ENCODE results near the gene PATJ. TPM values are rescaled to one million over a fixed set of nuclear protein-coding genes. Genes with fewer than 3 reads are reported as not detected.

Gene PATJ
- total and polyA plus RNA-seq, 2 donors (not counting 3 experiments of a cell fraction or from before 2014, with no cell fraction given), result 1.1 to 3.0 TPM

DNA sequence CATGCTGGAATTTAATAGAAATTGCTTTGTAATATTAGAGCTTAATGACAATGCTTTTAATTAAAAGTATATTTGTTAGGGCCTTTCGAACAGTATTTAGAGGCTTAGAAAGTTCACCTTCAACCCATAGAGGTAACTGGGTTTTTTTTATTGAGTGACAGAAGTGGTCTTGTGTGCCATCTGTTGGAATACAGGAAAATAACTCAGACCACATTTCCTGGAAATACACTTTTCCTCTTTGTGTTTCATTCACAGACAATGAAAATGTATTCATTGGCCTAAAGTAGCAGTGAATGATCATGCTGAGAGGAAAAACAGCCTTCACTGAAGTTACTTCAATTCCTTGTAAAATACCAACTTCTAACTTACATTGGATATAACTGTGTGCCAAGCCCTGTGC is 368.8 kb downstream of the PATJ start:
- ChIA-PET POLR2A (no interaction called here), CTCF (no interaction called here)
- Histone ChIP-seq H4K20me1 (replicated peaks; ENCODE audit: control insufficient read depth, extremely low read depth, insufficient read depth, low read length) (no peaks in the 10 kb centered on the region), H3K79me2 (ENCODE audit: control insufficient read depth, insufficient read depth, low read length) (no peaks in the 10 kb centered on the region), H2AFZ (ENCODE audit: low read depth, low read length) (no peak overlapping the region), H3K9me3 (replicated peaks; ENCODE audit: control insufficient read depth, insufficient read depth, low read length) (no peaks in the 10 kb centered on the region), H3K27ac (ENCODE audit: insufficient read depth, low read depth, low read length) (no peak overlapping the region), H3K4me1 (ENCODE audit: control insufficient read depth, extremely low read depth, insufficient read depth, low read length) (peaks cover 3% of the 10 kb centered on the region), H3K4me2 (ENCODE audit: insufficient read depth, low read length) (no peak overlapping the region), H3K9ac (replicated peaks; ENCODE audit: extremely low read depth, insufficient read depth, low read length) (no peak overlapping the region), H3K9me1 (replicated peaks; ENCODE audit: control insufficient read depth, extremely low read depth, insufficient read depth, low read length) (no peaks in the 10 kb centered on the region), H3K27me3 (ENCODE audit: control insufficient read depth in 2 of 2, insufficient read depth in 2 of 2, low read length in 2 of 2) (no peaks in the 10 kb centered on the region), H3K36me3 (ENCODE audit: control insufficient read depth in 2 of 2, extremely low read depth in 1 of 2, insufficient read depth in 2 of 2, low read length in 2 of 2) (no peaks in the 10 kb centered on the region), H3K4me3 (replicated peaks in 1 of 3; ENCODE audit: insufficient read depth in 1 of 3, low read depth in 1 of 3, low read length in 3 of 3) (no peak overlapping the region)
- DNase-seq (ENCODE audit: low read depth, low spot score) (peak; percentile 14), FAIRE-seq (peak; percentile 73)
- no TSS peak for BruUV-seq (replicated peaks)
- intact Hi-C loops (cut with micrococcal nuclease), result loop anchor here (1.0 kb wide), 1 partner anchor 29 kb away; no protein-coding TSS in a partner anchor
- dilution Hi-C loops (cut with MboI; ENCODE audit: extremely low pct_ligation_motif_present, low sequenced_read_pairs), result no loop called here
- TF ChIP-seq JUN (IDR thresholded peaks at IDR 0.05; ENCODE audit: borderline replicate concordance, insufficient read depth, insufficient read length, low read depth), result no peak
- TF ChIP-seq POLR2AphosphoS5 (IDR thresholded peaks at IDR 0.05; ENCODE audit: insufficient read depth, low read depth, low read length), result no peak
- TF ChIP-seq GATA2 (IDR thresholded peaks at IDR 0.05; ENCODE audit: insufficient read depth, insufficient read length, low read depth, low read length), result no peak
- no peak for TF ChIP-seq MYC (IDR thresholded peaks at IDR 0.05; ENCODE audit: low read depth, low read length)
- no peak for TF ChIP-seq CTCF (IDR thresholded peaks at IDR 0.05; ENCODE audit: extremely low read depth in 1 of 2, insufficient read depth in 1 of 2, low read depth in 1 of 2, low read length in 2 of 2)
- TF ChIP-seq POLR2A (IDR thresholded peaks at IDR 0.05; ENCODE audit: low read depth, low read length), result no peak

DNA sequence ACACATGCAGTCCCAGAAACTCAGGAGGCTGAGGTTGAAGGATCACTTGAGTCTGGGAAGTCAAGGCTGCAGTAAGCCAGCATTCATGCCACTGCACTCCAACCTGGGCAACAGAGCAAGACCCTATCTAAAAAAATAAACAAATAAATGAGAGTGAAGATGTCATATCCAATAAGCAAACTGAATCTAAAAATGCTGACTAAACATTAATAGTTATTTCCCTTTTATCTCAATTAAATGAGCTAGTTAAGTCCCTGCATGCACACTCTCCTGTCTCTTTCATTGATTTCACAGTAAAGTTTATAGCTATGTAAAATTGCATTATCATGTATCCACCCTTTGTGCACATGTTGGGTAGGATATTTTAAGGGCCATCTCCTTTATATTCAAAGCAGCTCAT is 371.2 kb downstream of the PATJ start:
- H3K4me1 ChIP-seq (ENCODE audit: control insufficient read depth, extremely low read depth, insufficient read depth, low read length), result peaks cover 3% of the 10 kb centered on the region
- DNase-seq (ENCODE audit: low read depth, low spot score), result no peak
- H3K9me1 ChIP-seq (replicated peaks; ENCODE audit: control insufficient read depth, extremely low read depth, insufficient read depth, low read length), result no peaks in the 10 kb centered on the region
- TF ChIP-seq CTCF (IDR thresholded peaks at IDR 0.05; ENCODE audit: extremely low read depth in 1 of 2, insufficient read depth in 1 of 2, low read depth in 1 of 2, low read length in 2 of 2) (no peak), MYC (IDR thresholded peaks at IDR 0.05; ENCODE audit: low read depth, low read length) (no peak), POLR2A (IDR thresholded peaks at IDR 0.05; ENCODE audit: low read depth, low read length) (no peak), EZH2 (IDR thresholded peaks at IDR 0.05; ENCODE audit: borderline replicate concordance, low read depth, low read length, severe bottlenecking) (no peak), JUN (IDR thresholded peaks at IDR 0.05; ENCODE audit: borderline replicate concordance, insufficient read depth, insufficient read length, low read depth) (no peak), POLR2AphosphoS5 (IDR thresholded peaks at IDR 0.05; ENCODE audit: insufficient read depth, low read depth, low read length) (no peak), MAX (IDR thresholded peaks at IDR 0.05; ENCODE audit: insufficient read depth, insufficient read length) (no peak), FOS (IDR thresholded peaks at IDR 0.05; ENCODE audit: borderline replicate concordance, insufficient read depth, low read length) (no peak), GATA2 (IDR thresholded peaks at IDR 0.05; ENCODE audit: insufficient read depth, insufficient read length, low read depth, low read length) (no peak)
- no peak overlapping the region for H3K4me3 ChIP-seq (replicated peaks in 1 of 3; ENCODE audit: insufficient read depth in 1 of 3, low read depth in 1 of 3, low read length in 3 of 3)
- ChIA-PET POLR2A (no interaction called here), CTCF (interaction anchor here (0.8 to 1.3 kb wide), 4 partner anchors 9 to 31 kb away, joined by 3 to 8 read pairs (median 3); no protein-coding TSS in a partner anchor)
- no peak for FAIRE-seq
- no peak overlapping the region for H3K27ac ChIP-seq (ENCODE audit: insufficient read depth, low read depth, low read length)
- H3K79me2 ChIP-seq (ENCODE audit: control insufficient read depth, insufficient read depth, low read length), result no peaks in the 10 kb centered on the region
- H2AFZ ChIP-seq (ENCODE audit: low read depth, low read length), result no peak overlapping the region
- H3K9me3 ChIP-seq (replicated peaks; ENCODE audit: control insufficient read depth, insufficient read depth, low read length), result no peaks in the 10 kb centered on the region
- H3K36me3 ChIP-seq (ENCODE audit: control insufficient read depth in 2 of 2, extremely low read depth in 1 of 2, insufficient read depth in 2 of 2, low read length in 2 of 2), result no peaks in the 10 kb centered on the region
- no peak overlapping the region for H3K9ac ChIP-seq (replicated peaks; ENCODE audit: extremely low read depth, insufficient read depth, low read length)
- no peaks in the 10 kb centered on the region for H3K27me3 ChIP-seq (ENCODE audit: control insufficient read depth in 2 of 2, insufficient read depth in 2 of 2, low read length in 2 of 2)
- intact Hi-C loops (cut with micrococcal nuclease), result no loop called here
- BruUV-seq (replicated peaks), result no TSS peak
- dilution Hi-C loops (cut with MboI; ENCODE audit: extremely low pct_ligation_motif_present, low sequenced_read_pairs), result no loop called here
- H3K4me2 ChIP-seq (ENCODE audit: insufficient read depth, low read length), result no peak overlapping the region
- H4K20me1 ChIP-seq (replicated peaks; ENCODE audit: control insufficient read depth, extremely low read depth, insufficient read depth, low read length), result no peaks in the 10 kb centered on the region

Measured in endothelial cell of umbilical vein (primary cell).